ENCODE results near the gene ZC3H18. TPM values are rescaled to one million over a fixed set of nuclear protein-coding genes. Genes with fewer than 3 reads are reported as not detected.

The ZC3H18 gene
- polyA plus RNA-seq, 3 donors, result 5.5 to 36.4 (median 6.8) TPM

DNA sequence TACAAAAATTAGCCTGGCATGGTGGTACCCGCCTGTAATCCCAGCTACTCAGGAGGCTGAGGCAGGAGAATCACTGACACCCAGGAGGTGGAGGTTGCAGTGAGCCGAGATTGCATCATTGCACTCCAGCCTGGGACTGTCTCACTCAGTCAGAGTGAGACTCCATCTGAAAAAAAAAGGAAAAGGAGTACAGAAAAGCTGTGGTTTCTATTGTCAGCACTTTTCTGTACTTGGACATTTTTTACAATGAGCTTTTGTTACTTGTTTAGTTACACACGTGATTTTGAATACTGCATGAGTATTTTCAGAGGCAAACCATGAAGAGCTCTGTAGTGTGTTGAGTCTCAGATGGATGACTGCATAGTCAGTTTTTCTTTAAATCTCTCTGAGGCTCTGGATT is 26.3 kb downstream of the ZC3H18 start:
- Histone ChIP-seq H2AFZ (ENCODE audit: insufficient read depth, low read depth, low read length, poor library complexity, severe bottlenecking) (no peak overlapping the region), H3K4me2 (replicated peaks; ENCODE audit: extremely low read depth, low read length, poor library complexity, severe bottlenecking) (no peak overlapping the region), H4K20me1 (ENCODE audit: insufficient read depth, low read length) (peaks cover 16% of the 10 kb centered on the region), H3K9ac (ENCODE audit: insufficient read depth, low read length, poor library complexity, severe bottlenecking) (no peak overlapping the region), H3K9me3 (replicated peaks in 1 of 2; ENCODE audit: control insufficient read depth in 1 of 2, insufficient read depth in 1 of 2, low read length in 2 of 2) (no peaks in the 10 kb centered on the region), H3K4me1 (ENCODE audit: control insufficient read depth in 1 of 2, insufficient read depth in 2 of 2, low read length in 2 of 2) (peaks cover 32 to 33% of the 10 kb centered on the region in 2 donors), H3K27ac (ENCODE audit: low read depth in 1 of 2, low read length in 2 of 2) (peak overlapping the region in 1 of 2 donors; percentile 3), H3K36me3 (replicated peaks in 1 of 2; ENCODE audit: control insufficient read depth in 1 of 2, insufficient read depth in 2 of 2, low read length in 2 of 2) (peaks cover 19 to 49% of the 10 kb centered on the region in 2 donors), H3K4me3 (replicated peaks in 1 of 3; ENCODE audit: low read depth in 2 of 3, low read length in 3 of 3) (no peak overlapping the region), H3K27me3 (ENCODE audit: control insufficient read depth in 2 of 2, insufficient read depth in 2 of 2, low read length in 2 of 2) (no peaks in the 10 kb centered on the region), H3K79me2 (ENCODE audit: insufficient read depth, low read length) (peaks cover 25% of the 10 kb centered on the region)
- DNase-seq, result peak in 1 of 3 donors; percentile 32
- TF ChIP-seq, protein P1, sequence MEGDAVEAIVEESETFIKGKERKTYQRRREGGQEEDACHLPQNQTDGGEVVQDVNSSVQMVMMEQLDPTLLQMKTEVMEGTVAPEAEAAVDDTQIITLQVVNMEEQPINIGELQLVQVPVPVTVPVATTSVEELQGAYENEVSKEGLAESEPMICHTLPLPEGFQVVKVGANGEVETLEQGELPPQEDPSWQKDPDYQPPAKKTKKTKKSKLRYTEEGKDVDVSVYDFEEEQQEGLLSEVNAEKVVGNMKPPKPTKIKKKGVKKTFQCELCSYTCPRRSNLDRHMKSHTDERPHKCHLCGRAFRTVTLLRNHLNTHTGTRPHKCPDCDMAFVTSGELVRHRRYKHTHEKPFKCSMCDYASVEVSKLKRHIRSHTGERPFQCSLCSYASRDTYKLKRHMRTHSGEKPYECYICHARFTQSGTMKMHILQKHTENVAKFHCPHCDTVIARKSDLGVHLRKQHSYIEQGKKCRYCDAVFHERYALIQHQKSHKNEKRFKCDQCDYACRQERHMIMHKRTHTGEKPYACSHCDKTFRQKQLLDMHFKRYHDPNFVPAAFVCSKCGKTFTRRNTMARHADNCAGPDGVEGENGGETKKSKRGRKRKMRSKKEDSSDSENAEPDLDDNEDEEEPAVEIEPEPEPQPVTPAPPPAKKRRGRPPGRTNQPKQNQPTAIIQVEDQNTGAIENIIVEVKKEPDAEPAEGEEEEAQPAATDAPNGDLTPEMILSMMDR (IDR thresholded peaks at IDR 0.05), result no peak
- H3K4me1 Mint-ChIP-seq, result peaks cover 39% of the 10 kb centered on the region
- H3K9me3 Mint-ChIP-seq, result peaks cover 0 to 3% (median 0%) of the 10 kb centered on the region in 7 donors
- H3K36me3 Mint-ChIP-seq, result peaks cover 53 to 73% of the 10 kb centered on the region in 2 donors
- 81% methylated on average over 2 of the region's 3 CpGs for WGBS (ENCODE audit: insufficient coverage)
- peak overlapping the region in 4 of 7 donors; percentile 60 to 72 (median 66) for H3K27ac Mint-ChIP-seq
- H3K27me3 Mint-ChIP-seq (ENCODE audit: low read depth in 3 of 3), result peaks cover 0 to 3% (median 0%) of the 10 kb centered on the region in 3 donors
- intact Hi-C loops (cut with micrococcal nuclease), result loop anchor here in 1 of 2 donors (10.0 kb wide), 1 partner anchor 88 kb away; the partner anchor contains the start of gene SNAI3
- no peak overlapping the region for H3K4me3 Mint-ChIP-seq

DNA sequence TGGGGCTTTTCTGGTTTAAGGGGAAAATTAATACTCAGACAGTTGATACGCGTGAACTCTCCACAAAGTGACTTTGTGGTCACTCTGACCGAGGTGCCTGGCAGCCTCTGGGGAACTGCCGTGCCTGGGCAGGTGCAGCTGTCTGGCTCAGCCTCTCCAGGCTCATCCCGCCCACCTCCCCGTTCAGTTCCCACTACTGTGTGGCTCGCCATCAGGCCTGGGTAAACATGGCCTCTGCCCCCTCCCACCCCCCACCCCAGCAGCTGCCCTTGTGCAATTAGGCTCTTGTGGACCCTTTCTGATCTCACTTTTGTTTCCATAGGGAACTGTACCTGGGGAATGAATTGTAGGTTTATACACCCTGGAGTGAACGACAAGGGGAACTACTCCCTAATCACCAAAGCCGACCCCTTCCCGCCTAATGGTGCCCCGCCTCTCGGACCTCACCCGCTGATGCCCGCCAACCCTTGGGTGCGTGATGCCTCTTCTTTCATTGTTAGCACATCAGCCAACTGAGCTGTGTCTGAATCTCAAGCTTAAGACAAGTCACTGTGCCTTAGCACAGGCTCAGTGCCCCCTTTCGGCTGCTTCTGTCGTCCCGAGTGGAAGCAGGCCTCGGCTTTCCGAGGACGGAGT is 27.8 kb downstream of the ZC3H18 start:
- peaks cover 14% of the 10 kb centered on the region for H4K20me1 ChIP-seq (ENCODE audit: insufficient read depth, low read length)
- H3K79me2 ChIP-seq (ENCODE audit: insufficient read depth, low read length), result peaks cover 24% of the 10 kb centered on the region
- TF ChIP-seq, protein P1 (IDR thresholded peaks at IDR 0.05), result no peak
- no peak overlapping the region for H3K9ac ChIP-seq (ENCODE audit: insufficient read depth, low read length, poor library complexity, severe bottlenecking)
- H3K27me3 ChIP-seq (ENCODE audit: control insufficient read depth in 2 of 2, insufficient read depth in 2 of 2, low read length in 2 of 2), result no peaks in the 10 kb centered on the region
- no peak for DNase-seq
- intact Hi-C loops (cut with micrococcal nuclease), result loop anchor here in 1 of 2 donors (10.0 kb wide), 1 partner anchor 87 kb away; the partner anchor contains the start of gene SNAI3
- 82% methylated on average over 11 of the region's 21 CpGs for WGBS (ENCODE audit: insufficient coverage)
- peaks cover 0 to 6% (median 0%) of the 10 kb centered on the region in 3 donors for H3K27me3 Mint-ChIP-seq (ENCODE audit: low read depth in 3 of 3)
- no peak overlapping the region for H2AFZ ChIP-seq (ENCODE audit: insufficient read depth, low read depth, low read length, poor library complexity, severe bottlenecking)
- H3K4me1 Mint-ChIP-seq, result peaks cover 31% of the 10 kb centered on the region
- peaks cover 23 to 26% of the 10 kb centered on the region in 2 donors for H3K4me1 ChIP-seq (ENCODE audit: control insufficient read depth in 1 of 2, insufficient read depth in 2 of 2, low read length in 2 of 2)
- peaks cover 33 to 62% of the 10 kb centered on the region in 2 donors for H3K36me3 ChIP-seq (replicated peaks in 1 of 2; ENCODE audit: control insufficient read depth in 1 of 2, insufficient read depth in 2 of 2, low read length in 2 of 2)
- H3K36me3 Mint-ChIP-seq, result peaks cover 57 to 79% of the 10 kb centered on the region in 2 donors
- H3K9me3 Mint-ChIP-seq, result peaks cover 0 to 3% (median 0%) of the 10 kb centered on the region in 7 donors
- no peak overlapping the region for H3K4me3 Mint-ChIP-seq
- H3K4me2 ChIP-seq (replicated peaks; ENCODE audit: extremely low read depth, low read length, poor library complexity, severe bottlenecking), result no peak overlapping the region
- H3K9me3 ChIP-seq (replicated peaks in 1 of 2; ENCODE audit: control insufficient read depth in 1 of 2, insufficient read depth in 1 of 2, low read length in 2 of 2), result no peaks in the 10 kb centered on the region
- H3K4me3 ChIP-seq (replicated peaks in 1 of 3; ENCODE audit: low read depth in 2 of 3, low read length in 3 of 3), result no peak overlapping the region
- peak overlapping the region in 5 of 7 donors; percentile 35 to 84 (median 78) for H3K27ac Mint-ChIP-seq
- H3K27ac ChIP-seq (ENCODE audit: low read depth in 1 of 2, low read length in 2 of 2), result peak overlapping the region in 1 of 2 donors; percentile 75

Measured in CD14-positive monocyte (primary cell).